GM21367 (cell line): Measurements from ENCODE around the gene CIB4.
"Not testable (repeated sequence)": the region's sequence is repeated elsewhere in the genome, so short reads cannot be mapped to it uniquely, and the experiment has no call there.

ENCODE experiments used
- ATAC-seq: cut with Tn5 transposase; IDR thresholded peaks from one replicate; pipeline ENCODE4 v1.9.1; 2021; ENCODE audit not compliant: unreplicated experiment

CIB4 gene

DNA sequence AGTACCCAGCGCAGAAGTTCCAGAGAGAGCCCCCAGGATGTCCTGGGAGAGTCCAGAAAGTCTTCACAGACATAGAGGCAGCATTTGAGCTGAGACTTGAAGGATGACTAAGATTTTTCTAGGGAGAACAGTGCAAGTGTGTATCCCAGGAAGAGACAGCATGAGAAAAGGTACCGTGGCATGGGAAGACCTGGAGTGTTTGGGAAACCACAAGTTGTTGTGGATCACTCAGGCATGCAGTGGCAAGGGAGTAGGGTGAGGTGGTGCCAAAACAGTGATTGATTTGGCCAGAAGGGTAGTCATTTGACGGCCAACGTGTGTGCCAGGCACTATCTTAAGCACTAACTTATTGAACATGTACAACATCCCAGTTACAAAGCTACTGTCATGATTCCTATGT lies 26.9 kb upstream of the CIB4 start:
- ATAC-seq = no peak

DNA sequence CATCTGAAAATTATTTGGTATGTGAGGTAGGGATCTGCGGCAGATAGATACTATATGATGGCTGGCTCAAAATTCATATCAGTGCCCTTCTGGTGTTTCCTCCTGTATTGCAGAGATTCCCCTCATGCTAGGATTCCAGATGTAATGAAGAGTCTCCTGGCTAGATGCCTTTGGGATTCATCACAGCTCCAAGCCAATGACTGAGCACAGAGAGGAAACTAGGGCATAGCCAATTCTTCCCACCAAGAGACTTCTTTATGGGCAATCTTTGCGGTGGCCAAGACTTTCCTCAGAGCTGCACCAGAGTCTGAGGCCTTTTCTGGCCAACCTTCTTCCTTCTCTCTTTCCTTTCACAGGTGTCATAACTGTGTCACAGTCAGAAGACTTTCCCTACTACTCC lies 25.5 kb upstream of the CIB4 start:
- ATAC-seq = no peak

DNA sequence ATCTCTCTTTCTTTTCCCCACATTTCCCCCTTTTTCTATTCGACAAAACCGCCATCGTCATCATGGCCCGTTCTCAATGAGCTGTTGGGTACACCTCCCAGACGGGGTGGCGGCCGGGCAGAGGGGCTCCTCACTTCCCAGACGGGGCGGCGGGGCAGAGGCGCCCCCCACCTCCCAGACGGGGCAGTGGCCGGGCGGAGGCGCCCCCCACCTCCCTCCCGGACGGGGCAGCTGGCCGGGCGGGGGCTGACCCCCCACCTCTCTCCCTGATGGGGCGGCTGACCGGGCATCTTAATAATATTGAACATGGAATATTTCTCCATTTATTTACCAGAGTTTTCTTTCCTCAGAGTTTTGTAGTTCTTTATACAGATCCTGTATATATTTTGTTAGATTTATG lies 24.1 kb upstream of the CIB4 start:
- ATAC-seq = not testable (repeated sequence)

DNA sequence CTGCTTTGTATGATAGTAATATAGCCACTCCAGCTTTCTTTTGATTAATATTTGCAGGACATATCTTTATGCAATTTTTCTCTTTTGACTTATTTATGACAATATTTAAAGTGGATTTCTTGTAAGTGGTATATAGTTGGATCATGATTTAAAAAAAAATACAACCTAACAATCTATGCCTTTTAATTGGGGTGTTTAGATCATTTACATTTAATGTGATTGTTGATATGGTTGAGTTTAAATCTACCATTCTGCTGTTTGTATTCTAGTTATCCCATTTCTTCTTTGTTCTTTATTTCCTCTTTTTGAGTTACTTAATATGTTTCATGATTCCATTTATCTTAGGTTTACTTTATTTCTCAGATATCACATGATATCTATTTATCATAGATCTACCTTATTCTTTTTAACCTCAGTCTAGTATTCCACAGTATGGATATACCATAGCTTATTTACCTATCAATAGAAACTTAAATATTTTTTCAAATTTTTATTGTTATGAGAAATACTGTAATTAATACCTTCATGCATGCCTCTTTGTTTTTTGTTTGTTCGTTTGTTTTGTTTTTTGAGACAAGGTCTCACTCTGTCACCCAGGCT lies 19.3 kb upstream of the CIB4 start:
- no peak for ATAC-seq

DNA sequence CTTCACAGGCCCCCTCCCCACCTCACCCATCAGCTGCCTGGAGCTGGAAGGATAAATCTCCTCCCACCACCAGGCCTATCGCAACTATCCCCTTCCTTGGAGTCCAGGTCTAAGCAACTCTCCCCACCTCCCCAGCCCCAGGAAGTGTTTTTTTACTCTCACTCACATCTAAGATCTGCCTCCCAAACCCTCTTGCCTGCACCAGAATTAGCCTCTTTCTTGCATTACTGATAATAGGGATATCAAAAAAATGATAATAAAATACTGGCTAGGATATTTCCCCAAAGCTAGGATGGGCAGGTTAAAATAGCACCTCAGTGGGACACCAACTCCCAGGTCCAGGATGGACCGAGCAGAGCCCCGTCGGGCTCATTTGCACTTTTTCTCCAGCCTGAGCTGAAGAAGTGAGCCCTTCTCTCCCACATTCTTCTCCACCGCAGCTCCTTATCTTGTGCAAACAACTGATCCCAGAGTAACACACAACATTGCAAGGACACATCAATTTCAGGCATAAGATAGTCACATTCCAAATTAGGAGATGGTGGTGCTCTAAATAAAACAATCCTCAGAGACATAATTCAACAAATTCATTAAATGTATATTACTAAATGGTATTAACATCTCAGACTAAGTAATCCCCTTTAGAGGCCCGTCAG lies 17.7 kb upstream of the CIB4 start:
- ATAC-seq = no peak

DNA sequence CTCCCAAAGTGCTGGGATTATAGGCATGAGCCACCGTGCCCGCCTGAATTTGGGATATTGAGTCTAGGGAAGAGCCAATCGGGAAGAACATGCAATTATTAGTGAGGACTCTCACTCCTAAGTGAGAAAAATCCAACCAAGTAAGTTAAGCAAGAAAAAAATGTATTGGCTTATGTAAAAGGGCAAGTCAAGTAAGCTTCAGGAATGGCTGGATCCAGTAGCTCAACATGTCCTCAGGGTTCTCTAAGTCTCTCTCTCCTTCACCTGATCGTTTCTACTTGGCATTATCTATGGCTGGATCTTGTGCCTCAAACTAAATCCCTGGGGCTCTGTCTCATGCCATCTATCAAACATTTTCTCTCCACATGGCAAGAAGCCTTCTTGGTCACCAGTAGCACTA lies 16.1 kb upstream of the CIB4 start:
- ATAC-seq = no peak

DNA sequence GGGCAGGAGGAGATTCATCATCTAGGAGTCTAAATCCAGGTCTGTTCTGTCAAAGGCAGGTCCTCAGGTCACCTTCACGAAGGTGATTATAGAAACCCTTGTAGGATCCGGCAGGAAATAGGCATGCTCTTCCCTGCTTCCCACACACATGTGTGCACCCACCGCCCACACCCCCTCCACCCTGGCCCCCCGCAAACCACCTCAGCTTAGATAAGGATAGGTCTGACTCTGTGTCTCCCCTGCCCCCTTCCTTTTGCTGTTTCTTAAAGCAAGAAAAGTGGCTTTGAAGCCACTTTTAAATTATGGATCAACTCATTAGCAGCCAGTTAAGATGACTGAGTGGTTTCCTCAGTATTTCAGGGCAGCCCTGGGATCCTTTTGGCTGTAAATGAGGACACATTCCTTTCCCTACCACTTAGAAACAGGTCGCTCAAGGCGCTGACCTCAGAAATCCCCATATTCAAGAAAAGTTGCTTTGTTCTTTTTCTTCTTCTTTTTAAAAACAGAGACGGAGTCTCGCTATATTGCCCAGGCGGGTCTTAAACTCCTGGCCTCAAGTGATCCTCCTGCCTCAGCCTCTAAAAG lies 14.5 kb upstream of the CIB4 start:
- no peak for ATAC-seq

DNA sequence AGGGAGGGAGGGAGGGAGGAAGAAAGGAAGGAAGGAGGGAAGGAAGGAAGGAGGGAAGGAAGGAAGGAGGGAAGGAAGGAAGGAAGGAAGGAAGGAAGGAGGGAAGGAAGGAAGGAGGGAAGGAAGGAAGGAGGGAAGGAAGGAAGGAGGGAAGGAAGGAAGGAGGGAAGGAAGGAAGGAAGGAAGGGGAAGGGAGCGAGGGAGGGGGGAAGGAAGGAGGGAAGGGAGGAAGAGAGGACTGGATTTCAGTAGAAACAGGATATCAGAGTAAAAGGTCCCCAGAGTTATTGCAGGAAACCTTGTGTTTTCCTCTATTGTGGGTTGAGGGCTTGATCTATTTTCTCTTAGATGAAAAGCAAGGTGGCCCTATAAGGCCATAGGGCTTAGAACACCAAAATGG lies 14.0 kb upstream of the CIB4 start:
- not testable (repeated sequence) for ATAC-seq

DNA sequence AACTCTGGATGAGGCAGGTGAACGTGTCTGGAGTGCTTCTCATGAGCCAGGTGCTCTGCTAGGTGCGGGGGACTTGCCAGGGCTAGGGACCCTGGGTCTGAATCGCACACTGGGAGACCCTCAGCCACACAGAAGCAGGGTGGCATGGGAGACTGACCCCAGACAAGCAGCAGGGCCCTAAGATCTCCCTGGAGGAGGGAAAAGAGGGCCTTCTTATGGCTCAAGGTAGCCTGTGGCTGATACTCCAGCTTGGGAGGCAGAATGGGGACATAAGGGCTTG lies 12.8 kb upstream of the CIB4 start:
- no peak for ATAC-seq

DNA sequence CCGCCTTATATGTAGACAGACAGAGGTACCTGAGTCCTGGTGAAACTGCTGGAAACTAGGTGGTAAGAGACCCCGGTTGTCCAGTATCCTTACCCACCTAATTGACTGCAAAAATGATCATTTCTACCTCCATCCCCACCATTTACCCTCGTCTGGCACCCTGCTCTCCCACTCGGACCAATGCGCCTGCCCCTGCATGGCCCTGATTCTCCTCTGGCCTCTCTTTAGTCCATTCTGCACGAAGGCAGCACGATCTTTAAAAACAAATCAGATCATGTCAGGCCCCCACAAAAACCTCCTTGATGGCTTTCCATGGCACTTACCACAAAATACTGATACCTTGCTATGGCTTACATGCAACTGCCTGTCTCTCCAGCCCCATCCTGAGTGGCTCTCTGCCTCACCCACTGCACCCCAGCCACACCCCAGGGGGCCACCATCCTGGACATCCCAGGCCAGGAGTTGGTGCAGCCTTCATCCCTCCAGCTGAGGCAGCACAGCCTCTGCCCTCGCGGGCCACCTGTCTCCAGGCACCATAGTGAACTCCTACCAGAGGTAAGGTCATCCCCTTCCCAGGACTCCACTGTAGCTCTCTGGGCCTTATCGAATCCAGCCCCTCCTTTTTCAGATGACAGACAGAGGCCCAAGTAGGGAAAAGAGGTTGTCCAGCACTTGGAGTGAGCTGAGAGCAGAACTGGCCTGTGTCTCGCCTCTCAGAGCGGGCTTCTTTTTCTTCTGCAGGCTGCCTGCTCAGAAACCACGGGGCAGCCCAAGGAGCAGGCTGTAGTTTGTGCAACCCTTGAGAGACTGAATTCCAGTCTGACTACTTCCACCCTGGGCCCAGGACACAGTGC lies 12.3 kb upstream of the CIB4 start:
- no peak for ATAC-seq

DNA sequence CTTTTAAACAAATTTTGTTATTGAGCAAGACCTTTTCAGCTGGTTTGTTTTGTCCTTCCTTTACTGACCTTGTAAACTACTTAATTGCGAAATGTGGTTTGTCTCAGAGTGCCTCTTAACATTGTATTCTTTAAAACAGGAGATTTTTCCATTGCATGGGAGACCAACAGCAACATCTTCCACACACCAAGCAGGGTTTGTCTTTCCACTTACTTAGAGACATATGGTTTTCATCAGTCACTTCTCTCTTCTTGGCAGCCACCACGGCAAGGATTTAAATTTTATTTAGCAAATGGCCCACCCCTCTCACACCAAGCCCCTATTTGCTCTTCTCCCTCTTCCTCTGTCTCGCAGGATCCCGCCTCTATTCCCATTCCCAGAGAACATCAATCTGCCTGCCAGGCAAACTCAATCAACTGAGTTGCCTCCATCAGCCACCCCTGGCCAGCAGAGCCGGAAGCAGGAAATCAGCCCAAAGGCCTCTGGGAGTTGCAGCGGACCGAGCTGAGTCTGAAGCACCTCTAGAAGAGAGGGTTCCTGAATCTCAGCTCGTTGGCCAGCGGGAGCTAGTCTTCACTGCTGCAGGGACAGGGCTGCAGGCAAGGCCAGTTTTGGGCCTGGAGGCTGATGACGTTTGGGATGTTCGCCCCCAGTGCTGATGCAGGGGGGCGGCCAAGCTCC lies 11.3 kb upstream of the CIB4 start:
- no peak for ATAC-seq

DNA sequence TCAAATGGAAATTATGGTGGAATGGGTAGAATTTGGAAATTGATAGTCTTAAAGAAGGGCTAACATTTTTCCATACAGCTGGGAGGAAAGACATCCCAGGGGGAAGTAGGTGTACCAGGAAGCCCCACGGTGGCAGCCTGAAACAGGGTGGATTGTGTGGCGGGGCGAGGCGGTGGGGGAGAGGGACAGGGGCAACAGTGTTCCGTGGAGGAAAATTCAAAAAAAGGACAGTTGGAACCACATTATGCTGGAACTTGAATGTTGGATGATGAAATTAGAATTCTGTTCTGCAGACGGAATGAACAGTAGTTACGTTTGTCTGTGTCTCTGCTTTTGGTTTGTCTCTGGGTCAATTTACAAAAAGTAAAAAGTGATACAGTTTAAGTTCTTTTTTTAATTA lies 10.6 kb upstream of the CIB4 start:
- no peak for ATAC-seq

DNA sequence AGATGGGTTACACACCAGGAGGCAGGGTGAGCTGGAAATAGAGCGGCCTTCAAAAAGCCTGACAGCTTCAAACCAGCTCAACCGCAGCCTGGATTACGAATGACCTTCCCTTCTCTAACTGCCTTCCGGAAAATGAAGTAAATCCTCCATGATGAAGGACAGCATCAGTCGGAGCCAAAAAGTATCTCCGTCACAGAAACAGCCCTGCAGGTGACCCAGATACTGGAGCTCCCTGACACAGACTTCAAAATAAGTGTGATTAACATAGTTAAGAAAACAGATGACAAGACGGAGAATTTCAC lies 10.3 kb upstream of the CIB4 start:
- no peak for ATAC-seq

DNA sequence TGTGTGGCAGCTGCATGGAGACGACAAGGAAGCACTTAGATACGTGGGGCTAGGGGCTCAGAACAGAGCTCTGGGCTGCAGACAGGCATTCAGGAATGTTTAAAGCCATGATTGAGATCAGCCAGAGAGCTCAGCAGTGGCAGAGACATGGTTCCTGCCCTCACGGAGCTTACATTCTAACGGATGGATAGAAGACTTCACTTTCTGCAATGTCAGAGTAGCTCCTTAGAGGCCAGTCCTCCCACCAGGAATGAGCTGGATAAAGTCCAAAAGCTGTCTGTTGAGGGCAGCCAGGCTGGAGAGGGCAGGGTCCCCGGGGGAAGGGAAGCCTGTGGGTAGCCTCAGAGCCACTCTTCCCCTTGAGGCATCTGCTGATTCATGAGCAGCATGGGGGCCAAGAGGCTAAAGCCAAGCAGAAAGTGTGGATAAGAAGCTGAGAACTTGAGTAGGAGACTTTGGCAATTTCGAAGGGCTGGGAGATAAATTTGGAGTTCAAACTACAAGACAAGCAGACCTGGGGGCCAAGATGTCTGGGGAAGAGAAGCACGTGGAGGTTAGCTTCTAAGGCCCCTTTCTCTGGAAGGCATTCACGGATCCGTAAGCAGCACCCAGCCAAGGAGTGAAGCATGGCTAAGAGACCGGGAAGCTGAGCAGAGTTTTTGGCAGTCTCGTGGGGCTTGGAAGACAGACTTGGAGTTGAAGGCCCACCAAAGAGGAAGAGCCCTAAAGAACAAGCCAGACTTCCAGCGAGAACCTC lies 9.7 kb upstream of the CIB4 start:
- no peak for ATAC-seq

DNA sequence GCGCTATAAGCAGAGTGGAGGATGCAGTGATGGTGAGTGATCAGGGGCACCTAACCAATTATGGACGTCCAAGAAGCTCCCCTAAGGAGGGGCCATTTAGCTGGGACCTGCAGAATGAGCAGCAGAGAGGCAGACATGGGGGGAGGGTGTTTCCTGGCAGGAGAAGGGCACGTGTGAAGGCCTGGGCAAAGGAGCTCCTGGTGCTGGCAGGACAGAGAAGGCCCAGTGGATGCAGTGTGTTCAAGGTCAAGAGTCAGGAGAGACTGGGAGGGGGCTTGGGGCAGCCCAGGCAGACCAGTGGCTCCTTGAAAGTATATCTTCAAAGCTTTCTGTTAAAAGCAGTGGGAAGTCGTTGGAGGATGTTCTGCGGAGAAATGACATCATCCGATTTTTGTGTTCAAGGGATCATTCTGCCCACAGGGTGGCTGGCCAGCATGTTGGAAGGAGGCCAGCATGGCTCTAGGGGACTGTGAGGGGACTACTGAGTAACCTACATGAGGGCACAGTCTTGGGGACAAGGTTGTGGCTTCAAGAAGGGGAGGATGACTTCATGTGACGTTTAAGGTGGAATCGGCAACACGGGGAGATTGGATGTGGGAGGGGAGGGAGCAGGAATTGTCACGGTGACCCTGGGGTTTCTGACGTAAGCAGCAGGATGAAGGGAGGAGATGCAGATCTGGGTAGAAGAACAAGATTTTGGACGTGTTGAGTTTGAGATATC lies 9.0 kb upstream of the CIB4 start:
- no peak for ATAC-seq

DNA sequence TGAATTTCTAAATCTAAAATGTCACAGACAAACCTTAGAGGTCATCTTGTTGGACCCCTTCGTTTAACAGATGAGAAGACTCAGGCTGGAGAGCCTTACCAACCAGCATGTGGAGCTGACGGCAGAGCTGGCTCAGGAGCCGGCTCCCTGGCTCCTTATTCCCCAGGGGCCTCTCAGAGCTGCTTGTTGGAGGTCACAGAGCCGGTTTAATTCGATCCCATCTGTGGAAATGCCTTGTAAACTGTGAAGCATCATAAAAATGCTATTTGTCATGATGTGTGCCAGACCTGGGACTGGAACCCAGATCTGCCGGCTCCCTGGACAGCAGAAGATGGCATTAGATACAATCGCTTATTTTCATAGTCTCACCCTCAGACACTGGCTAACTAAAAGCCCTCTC lies 8.2 kb upstream of the CIB4 start:
- ATAC-seq = no peak

DNA sequence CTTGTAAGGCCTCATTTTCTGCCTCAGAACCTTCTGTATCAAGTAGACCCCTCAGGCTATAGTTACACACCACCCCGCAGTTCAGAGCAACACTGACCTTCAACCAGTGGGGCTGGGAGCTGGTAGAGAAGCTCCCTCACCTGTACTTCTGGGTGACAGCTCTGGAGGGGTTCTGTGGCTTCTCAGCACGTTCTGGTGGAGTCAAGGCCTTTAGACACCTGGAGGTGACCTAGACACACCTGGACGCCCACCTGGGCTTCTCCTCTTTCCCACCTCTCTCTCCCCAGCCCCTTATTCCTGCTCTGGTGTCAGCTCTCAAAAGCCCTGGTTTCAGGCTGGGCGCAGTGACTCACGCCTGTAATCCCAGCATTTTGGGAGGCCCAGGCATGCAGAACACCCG lies 7.3 kb upstream of the CIB4 start:
- ATAC-seq = no peak

DNA sequence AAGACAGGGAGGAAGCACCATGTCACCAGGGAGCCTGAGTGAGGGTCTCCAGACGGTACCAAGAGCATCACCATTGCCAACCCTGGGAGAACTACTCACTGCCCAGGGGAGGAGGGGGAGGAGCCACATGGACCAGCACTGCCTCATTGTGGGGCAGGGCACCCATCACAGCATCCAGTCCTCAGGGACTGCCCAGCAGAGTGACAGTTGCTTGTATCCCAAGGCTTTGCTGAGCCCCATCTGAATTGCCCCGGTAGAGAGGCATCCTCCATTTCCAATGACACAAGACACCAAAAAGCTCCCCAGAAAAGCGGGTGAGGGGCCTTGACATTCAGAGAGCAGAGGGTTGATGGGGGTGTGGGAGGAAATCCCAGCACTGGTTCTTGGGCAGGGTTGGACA lies 6.8 kb upstream of the CIB4 start:
- no peak for ATAC-seq

DNA sequence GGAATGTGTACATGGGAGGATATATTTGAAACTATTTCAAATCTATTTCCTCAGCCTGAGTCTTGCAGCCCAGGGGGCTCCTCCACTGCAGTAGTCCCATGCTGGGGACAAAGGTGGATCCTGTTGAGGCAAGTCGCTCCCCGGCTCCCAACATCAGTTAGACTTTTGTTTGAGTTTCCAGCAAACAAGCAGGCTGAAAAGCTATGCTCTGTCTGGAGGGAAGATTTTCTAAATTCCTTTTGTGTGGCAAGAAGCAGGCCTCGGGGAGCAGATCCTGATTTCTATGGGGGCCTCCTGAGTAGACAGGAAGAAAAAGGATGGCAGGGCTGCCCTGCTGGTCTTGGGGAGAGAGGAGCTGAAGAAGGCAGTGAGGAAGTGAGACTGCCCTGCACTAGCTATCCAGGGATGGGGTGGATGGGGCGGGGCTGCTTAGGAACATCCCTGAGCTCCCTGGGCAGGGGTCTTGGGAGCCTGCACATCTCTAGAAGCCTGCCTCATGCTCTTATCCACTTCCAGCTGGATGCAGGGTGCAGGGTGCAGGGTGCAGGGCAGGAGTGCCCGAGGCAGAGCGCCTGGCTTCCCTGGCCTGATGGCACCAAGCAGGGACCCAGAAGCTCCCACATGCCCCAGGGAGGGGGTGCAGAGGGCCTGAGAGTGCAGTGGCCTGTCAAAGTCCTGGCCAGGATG lies 6.0 kb upstream of the CIB4 start:
- ATAC-seq = no peak

DNA sequence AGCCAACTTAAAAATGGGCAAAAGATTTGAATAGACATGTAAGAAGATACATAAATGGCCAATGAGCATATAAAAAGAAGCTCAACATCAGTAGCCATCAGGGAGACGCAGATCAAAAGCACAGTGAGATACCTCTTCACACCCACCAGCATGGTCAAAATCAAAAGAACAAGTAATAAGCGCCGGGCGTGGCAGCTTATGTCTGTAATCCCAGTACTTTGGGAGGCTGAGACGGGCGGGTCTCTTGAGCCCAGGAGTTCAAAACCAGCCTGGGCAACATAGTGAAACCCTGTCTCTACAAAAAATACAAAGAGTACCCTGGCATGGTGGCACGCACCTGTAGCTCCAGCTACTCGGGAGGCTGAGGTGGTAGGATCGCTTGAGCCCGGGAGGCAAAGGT lies 4.6 kb upstream of the CIB4 start:
- ATAC-seq = no peak
